T-helper 2 cell treated with Interferon-gamma antibody and Interleukin-4, amounts not matched to agents 5 μg/mL and 100 μg/mL, for 36 hours (primary cell): ENCODE data around the gene SMPDL3A.
A peak's percentile ranks its signal among the peaks of the same experiment; 100 is the strongest.
"Not testable (repeated sequence)": the region's sequence is repeated elsewhere in the genome, so short reads cannot be mapped to it uniquely, and the experiment has no call there.

Experiments
- DNase-seq: peaks from one replicate; pipeline ENCODE4 v3.0.0; 2021; ENCODE audit warnings: low spot score
- H3K27ac Mint-ChIP-seq: one replicate; pipeline ENCODE4 v1.8.0; 2021; ENCODE audit warnings: mild to moderate bottlenecking, mixed read lengths
- H3K27me3 Mint-ChIP-seq: one replicate; pipeline ENCODE4 v1.8.0; 2021; ENCODE audit warnings: low read depth, mixed read lengths
- H3K36me3 Mint-ChIP-seq: one replicate; pipeline ENCODE4 v1.8.0; 2021; ENCODE audit warnings: low read depth, mixed read lengths
- H3K4me1 Mint-ChIP-seq: one replicate; pipeline ENCODE4 v1.8.0; 2021; ENCODE audit warnings: low read depth, mixed read lengths
- H3K4me3 Mint-ChIP-seq: one replicate; pipeline ENCODE4 v1.8.0; 2022; ENCODE audit warnings: mild to moderate bottlenecking, moderate library complexity, mixed read lengths
- H3K9me3 Mint-ChIP-seq: one replicate; pipeline ENCODE4 v1.8.0; 2021; ENCODE audit warnings: mixed read lengths

SMPDL3A gene, protein sequence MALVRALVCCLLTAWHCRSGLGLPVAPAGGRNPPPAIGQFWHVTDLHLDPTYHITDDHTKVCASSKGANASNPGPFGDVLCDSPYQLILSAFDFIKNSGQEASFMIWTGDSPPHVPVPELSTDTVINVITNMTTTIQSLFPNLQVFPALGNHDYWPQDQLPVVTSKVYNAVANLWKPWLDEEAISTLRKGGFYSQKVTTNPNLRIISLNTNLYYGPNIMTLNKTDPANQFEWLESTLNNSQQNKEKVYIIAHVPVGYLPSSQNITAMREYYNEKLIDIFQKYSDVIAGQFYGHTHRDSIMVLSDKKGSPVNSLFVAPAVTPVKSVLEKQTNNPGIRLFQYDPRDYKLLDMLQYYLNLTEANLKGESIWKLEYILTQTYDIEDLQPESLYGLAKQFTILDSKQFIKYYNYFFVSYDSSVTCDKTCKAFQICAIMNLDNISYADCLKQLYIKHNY

DNA sequence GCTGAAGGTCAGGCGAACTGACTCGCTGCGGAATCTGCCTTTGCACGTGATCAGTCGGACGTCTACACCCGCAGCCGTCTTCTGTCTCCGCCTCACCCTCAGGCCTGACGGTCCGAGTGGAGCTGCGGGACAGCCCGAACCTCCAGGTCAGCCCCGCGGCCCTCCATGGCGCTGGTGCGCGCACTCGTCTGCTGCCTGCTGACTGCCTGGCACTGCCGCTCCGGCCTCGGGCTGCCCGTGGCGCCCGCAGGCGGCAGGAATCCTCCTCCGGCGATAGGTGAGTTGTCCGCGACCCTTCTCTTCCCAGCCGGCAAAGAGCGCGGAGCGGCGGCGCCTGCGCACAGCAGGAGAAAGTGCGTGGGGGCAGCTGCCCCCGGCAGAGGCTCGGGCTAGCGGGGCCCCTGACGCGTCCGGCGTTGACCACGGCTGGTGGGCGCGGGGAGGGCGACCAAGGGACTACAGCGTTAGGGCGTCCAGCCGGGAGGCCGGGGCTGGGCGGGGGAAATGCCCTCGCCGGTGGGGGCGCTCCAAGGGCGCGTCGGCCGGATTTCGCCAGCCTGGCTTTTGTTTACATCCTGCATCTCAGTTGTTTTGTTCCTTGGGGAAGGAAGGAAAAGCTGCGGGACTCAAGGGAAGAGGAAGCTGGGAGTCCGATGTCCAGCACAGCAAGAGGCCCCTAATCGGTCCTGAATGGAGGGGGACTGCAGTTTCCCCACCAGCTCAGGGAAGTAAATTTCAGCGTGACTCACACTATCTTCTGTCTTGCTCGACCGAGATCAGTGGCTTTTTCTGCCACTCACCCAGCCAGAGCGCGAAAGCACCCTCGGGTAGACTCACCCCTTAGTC, at the start of gene SMPDL3A:
TSS of gene SMPDL3A (plus strand) at position 77 of the 846 bp plus-strand sequence. CDS start at position 166, 89 bp downstream.
- Mint-ChIP-seq H3K4me1 (peaks cover 13% of the 10 kb centered on the region), H3K36me3 (no peaks in the 10 kb centered on the region), H3K9me3 (no peaks in the 10 kb centered on the region), H3K27me3 (peaks cover 50% of the 10 kb centered on the region), H3K27ac (peak within 1 kb of the TSS; percentile 75), H3K4me3 (peak within 1 kb of the TSS; percentile 92)
- DNase-seq, result peak; percentile 38

DNA sequence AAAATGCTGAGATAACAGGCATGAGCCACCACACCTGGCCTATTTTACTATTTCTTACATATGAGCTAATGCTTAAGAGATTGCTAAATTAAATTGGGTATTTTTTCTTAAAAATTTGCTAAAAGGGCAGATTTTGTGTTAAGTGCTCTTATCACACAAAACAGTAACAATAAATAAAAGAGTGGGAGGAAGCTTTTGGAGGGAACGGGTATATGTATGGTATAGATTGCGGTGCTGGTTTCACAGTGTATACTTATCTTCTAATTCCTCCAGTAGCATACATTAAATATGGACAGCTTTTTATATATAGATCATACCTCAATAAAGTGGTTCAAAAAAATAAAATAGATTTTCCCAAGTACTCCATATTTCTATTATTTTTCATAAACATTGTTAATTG, 49.0 kb upstream of the SMPDL3A start:
- Mint-ChIP-seq H3K4me3 (no peak overlapping the region), H3K27me3 (no peaks in the 10 kb centered on the region), H3K4me1 (no peaks in the 10 kb centered on the region), H3K36me3 (no peaks in the 10 kb centered on the region), H3K9me3 (no peaks in the 10 kb centered on the region), H3K27ac (no peak overlapping the region)
- DNase-seq, result no peak

DNA sequence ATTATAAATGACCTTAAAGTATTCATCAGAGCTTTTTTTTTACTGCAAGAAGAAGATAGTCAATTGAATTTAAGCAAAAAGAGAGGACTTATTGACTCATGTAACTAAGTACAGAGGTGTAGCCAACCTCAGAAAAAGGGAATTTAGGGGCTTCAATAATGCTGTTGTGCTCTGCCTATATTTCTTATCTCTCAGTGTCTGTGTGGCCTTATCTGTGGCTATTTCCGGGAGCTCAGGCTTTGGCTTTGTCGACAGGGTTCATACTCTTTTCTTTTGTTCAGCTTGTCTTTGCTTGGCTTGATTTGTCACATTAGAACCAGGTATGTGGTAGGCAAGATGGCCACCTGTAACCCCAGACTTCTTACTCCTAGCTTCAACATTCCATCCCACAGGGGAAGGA, 48.1 kb upstream of the SMPDL3A start:
- H3K4me3 Mint-ChIP-seq, result no peak overlapping the region
- H3K9me3 Mint-ChIP-seq, result no peaks in the 10 kb centered on the region
- H3K4me1 Mint-ChIP-seq, result no peaks in the 10 kb centered on the region
- DNase-seq, result no peak
- H3K36me3 Mint-ChIP-seq, result no peaks in the 10 kb centered on the region
- H3K27ac Mint-ChIP-seq, result no peak overlapping the region
- no peaks in the 10 kb centered on the region for H3K27me3 Mint-ChIP-seq

DNA sequence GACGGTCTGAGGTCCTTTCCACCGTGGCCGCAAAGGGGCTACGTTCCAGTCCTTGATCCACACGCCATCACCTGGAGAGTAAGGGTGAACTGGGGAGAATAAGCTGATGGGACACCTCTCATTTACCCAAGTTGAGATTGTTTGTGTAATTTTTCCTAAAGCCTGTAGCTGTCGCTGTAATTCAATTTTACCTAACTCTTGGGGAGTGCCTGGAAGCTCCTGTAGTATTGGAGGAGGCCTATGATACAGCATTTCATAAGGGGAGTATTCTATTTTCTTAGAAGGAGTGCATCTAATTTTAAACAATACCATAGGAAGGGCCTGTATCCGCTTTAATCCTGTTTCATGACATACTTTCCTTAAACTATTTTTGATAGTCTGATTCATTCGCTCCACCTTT, 44.8 kb upstream of the SMPDL3A start:
- not testable (repeated sequence) for H3K27me3 Mint-ChIP-seq, H3K27ac Mint-ChIP-seq, H3K36me3 Mint-ChIP-seq, H3K9me3 Mint-ChIP-seq, H3K4me3 Mint-ChIP-seq, H3K4me1 Mint-ChIP-seq, DNase-seq

DNA sequence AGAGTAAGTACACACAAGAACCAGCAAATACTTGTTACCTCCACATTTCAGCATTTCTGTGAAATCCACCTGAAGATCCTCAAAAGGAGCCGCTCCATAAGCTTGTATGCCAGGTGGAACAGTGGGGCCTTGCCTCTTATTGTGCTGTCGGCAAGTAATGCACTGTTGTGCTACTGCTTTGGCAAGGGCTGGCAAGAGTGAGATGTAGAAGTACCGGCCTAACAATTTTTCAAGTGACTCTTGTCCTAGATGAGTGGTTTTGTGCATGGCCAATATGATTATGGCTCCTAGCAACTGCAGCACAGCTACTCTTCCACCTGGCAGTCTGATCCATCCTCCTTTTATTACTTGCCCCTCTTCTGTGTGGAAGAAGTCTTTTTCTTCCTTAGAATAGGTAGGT, 44.2 kb upstream of the SMPDL3A start:
- not testable (repeated sequence) for H3K9me3 Mint-ChIP-seq, H3K36me3 Mint-ChIP-seq, H3K27me3 Mint-ChIP-seq, H3K27ac Mint-ChIP-seq, H3K4me3 Mint-ChIP-seq, H3K4me1 Mint-ChIP-seq, DNase-seq

DNA sequence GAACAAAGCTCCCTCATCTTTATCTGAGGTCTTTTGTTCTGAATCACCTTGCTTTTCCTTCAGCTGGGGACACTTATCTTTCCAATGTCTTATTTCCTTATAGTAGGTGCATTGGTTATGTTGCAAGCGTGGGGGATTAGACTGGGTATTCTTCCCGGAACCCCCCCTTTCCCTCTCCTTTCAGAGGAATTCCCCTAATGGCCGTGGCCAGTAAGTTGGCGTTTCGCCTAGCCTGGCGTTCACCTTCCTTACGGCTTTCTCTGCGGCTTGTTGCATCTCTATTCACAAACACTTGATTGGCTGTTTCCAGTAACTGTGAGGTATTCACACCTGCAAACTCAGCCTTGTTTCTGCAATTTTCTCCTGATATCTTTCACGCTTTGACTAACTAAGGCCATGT, 42.4 kb upstream of the SMPDL3A start:
- DNase-seq, result no peak
- Mint-ChIP-seq H3K9me3 (no peaks in the 10 kb centered on the region), H3K27me3 (no peaks in the 10 kb centered on the region), H3K4me3 (no peak overlapping the region), H3K4me1 (peaks cover 10% of the 10 kb centered on the region), H3K36me3 (no peaks in the 10 kb centered on the region), H3K27ac (no peak overlapping the region)

DNA sequence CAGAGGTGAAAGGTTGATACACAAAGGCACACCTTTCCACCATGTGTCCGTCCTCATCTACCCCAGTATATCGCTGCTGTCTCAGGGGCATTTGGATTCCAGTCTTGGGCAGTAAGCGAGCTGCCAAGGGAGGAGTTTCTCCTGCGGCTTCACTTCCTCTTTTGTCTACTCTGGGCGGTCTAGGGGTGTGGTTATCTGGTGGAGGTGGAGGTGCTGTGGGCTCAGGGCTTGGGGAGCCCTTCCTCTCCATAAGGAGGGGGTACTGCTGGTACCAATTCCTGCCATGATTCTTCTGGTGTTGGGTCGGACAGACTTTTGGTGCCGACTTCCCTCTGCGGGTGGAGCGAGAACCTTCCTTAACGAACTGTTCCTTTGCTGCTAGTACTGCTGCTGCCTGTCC, 41.5 kb upstream of the SMPDL3A start:
- DNase-seq, result no peak
- peaks cover 14% of the 10 kb centered on the region for H3K4me1 Mint-ChIP-seq
- no peaks in the 10 kb centered on the region for H3K36me3 Mint-ChIP-seq
- no peak overlapping the region for H3K27ac Mint-ChIP-seq
- H3K4me3 Mint-ChIP-seq, result no peak overlapping the region
- no peaks in the 10 kb centered on the region for H3K9me3 Mint-ChIP-seq
- no peaks in the 10 kb centered on the region for H3K27me3 Mint-ChIP-seq

DNA sequence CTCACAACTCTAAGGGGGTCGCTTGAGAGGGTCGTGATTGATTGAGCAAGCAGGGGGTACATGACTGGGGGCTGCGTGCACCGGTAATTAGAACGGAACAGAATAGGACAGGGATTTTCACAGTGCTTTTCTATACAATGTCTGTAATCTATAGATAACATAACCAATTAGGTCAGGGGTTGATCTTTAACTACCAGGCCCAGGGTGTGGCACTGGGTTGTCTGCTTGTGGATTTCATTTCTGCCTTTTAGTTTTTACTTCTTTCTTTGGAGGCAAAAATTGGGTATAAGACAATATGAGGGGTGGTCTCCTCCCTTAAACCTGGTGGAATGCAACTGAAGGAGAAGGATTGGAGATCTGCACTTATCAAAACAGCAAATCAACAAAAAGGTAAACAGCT, 40.1 kb upstream of the SMPDL3A start:
- not testable (repeated sequence) for H3K27ac Mint-ChIP-seq, H3K4me3 Mint-ChIP-seq, H3K27me3 Mint-ChIP-seq, DNase-seq, H3K36me3 Mint-ChIP-seq, H3K9me3 Mint-ChIP-seq
- peaks cover 18% of the 10 kb centered on the region for H3K4me1 Mint-ChIP-seq

DNA sequence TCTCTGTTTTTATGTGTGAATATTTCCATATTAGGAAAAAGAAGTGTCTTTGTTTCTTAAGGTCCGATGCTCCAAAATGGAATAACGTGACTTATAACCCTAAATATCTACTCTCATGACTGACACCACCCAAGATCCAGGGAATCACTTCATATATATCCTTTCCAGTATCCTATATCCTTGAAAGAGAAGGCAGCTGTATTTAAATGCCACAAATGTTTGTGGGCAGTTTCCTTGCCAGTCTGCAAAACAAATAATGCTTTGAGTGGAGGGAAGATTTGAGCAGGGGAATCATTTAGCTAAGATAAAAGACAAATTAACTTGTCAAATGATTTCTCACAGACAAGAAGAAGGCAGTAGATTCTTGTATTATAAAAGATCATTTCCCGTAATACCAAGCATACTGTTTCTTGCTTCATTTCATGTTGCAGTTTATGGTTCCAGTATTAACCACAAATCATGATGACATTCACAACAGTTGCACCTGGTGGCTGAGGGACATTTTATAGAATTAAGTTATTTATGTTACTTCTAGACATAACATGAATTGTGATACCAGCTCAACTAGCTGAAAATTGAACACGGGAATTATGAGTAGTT, 39.5 kb upstream of the SMPDL3A start:
- Mint-ChIP-seq H3K27me3 (no peaks in the 10 kb centered on the region), H3K36me3 (no peaks in the 10 kb centered on the region), H3K4me1 (peaks cover 18% of the 10 kb centered on the region), H3K9me3 (no peaks in the 10 kb centered on the region), H3K27ac (no peak overlapping the region), H3K4me3 (no peak overlapping the region)
- DNase-seq, result no peak

DNA sequence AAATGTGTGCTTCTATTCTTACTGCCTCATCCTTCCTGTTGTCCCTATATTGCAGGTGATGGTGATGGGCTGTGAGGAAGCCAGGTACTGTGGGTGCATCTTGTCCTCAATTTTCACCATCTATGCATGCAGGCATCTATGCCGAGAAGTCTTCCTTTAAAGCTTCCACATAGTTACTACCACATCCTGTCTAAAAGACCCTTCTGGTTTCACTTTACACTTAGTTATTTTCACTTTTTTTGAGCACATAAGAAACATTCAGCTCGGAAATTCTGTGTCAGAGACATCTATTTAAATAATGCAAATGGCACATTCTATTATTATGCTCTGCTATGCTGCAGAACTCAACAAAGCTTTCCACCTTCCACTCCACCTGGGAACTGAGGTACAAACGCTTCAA, 37.7 kb upstream of the SMPDL3A start:
- no peaks in the 10 kb centered on the region for H3K9me3 Mint-ChIP-seq
- H3K4me3 Mint-ChIP-seq, result peak overlapping the region; percentile 36
- DNase-seq, result no peak
- H3K36me3 Mint-ChIP-seq, result no peaks in the 10 kb centered on the region
- H3K27me3 Mint-ChIP-seq, result no peaks in the 10 kb centered on the region
- peak overlapping the region; percentile 0 for H3K27ac Mint-ChIP-seq
- H3K4me1 Mint-ChIP-seq, result peaks cover 18% of the 10 kb centered on the region

DNA sequence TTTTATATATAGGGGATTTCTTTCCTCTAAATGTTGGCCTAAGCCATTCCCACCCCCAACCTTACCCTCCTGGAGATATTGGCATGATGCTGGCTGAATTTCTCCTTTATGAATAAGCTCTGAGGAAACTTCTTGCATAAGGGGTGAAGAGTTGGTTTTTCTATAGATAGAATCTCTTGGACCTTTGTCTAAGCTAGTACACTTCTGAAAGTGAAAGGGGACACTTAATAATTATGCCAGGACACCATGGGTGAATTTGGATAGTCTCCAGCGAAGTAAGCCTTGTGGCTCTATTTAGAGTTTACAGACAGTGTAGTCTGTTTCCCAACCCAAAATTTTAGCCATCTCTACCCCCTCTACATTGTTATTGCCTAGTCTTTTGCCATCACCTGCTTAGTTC, 36.6 kb upstream of the SMPDL3A start:
- H3K9me3 Mint-ChIP-seq, result no peaks in the 10 kb centered on the region
- no peak overlapping the region for H3K27ac Mint-ChIP-seq
- no peaks in the 10 kb centered on the region for H3K36me3 Mint-ChIP-seq
- H3K27me3 Mint-ChIP-seq, result no peaks in the 10 kb centered on the region
- no peak overlapping the region for H3K4me3 Mint-ChIP-seq
- peaks cover 18% of the 10 kb centered on the region for H3K4me1 Mint-ChIP-seq
- DNase-seq, result no peak

DNA sequence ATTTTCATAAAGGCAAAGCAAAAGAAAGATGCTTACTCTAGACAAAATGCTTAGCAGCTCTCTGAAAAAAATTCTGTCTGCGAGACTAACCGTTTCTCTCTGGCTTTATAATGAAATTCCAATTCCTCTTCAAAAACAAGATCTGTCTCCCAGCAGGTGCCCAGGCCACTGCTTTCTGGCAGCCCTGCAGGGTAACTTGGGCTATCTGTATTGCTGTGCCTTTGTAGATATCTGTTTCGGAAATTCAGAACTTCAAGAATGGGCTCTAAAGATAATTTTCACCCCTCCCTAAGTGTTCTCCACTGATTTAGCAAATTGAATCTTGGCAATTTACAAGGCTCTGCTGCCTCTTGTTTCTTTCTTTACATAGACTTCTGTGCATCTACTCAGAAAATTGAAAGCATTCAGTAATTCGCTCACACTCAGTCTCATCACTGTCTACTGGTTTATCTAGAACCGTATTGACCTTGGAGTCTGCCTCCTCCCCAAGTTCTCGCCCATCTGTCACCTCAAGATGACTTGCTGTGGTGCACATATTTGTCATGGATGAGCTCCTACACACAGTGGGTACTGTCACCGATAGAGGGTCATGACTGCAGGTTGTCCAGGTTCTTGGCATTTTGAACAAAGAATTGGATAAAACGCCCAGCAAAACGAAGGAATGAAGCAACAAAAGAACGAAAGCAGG, 35.9 kb upstream of the SMPDL3A start:
- Mint-ChIP-seq H3K27me3 (no peaks in the 10 kb centered on the region), H3K4me3 (no peak overlapping the region), H3K36me3 (no peaks in the 10 kb centered on the region), H3K27ac (no peak overlapping the region), H3K4me1 (peaks cover 15% of the 10 kb centered on the region), H3K9me3 (no peaks in the 10 kb centered on the region)
- no peak for DNase-seq

DNA sequence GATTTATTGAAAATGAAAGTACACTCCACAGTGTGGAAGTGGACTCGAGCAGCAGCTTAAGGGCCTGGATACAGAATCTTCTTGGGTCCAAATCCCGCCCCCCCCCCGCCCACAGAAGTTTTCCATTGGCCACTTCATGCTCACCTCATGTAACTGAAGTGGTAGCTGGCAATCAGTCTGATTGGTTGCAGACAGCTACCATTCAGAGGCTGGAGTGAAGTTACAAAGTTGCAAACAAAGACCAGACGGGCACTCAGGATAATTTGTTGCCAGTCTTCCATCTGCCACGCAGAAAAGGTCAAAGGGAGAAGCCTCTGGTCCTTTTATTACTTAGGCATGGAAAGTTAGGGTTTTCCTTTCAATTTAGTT, 35.4 kb upstream of the SMPDL3A start:
- Mint-ChIP-seq H3K27me3 (no peaks in the 10 kb centered on the region), H3K9me3 (no peaks in the 10 kb centered on the region), H3K4me3 (no peak overlapping the region), H3K36me3 (no peaks in the 10 kb centered on the region), H3K27ac (no peak overlapping the region), H3K4me1 (peaks cover 15% of the 10 kb centered on the region)
- no peak for DNase-seq
